ENCODE results near the gene ZSWIM1. TPM values are rescaled to one million over a fixed set of nuclear protein-coding genes. Genes with fewer than 3 reads are reported as not detected.

Gene ZSWIM1
- total RNA-seq, 4 donors from 2014 or later: 4.5 to 8.2 (median 6.0) TPM

GRCh38 chr20:45860560-45861220, 20.3 kb upstream of the ZSWIM1 start:
- Histone ChIP-seq H3K9me3 (no peaks in the 10 kb centered on the region), H3K36me3 (peaks cover 0 to 4% (median 0%) of the 10 kb centered on the region in 3 donors), H3K27ac (no peak overlapping the region), H3K27me3 (no peaks in the 10 kb centered on the region), H3K4me1 (peaks cover 0 to 27% (median 15%) of the 10 kb centered on the region in 4 donors), H3K4me3 (no peak overlapping the region)
- TF ChIP-seq CTCF (IDR thresholded peaks at IDR 0.05): no peak
- TF ChIP-seq EP300 (IDR thresholded peaks at IDR 0.05): no peak
- TF ChIP-seq POLR2A (IDR thresholded peaks at IDR 0.05): no peak
- no peak for DNase-seq (ENCODE audit: low spot score in 2 of 2)
- 59 to 60% methylated on average over 7 of the region's 7 CpGs for WGBS, 2 donors

GRCh38 chr20:45861221-45862075, 19.6 kb upstream of the ZSWIM1 start:
- Histone ChIP-seq H3K36me3 (peaks cover 0 to 4% (median 0%) of the 10 kb centered on the region in 3 donors), H3K27ac (no peak overlapping the region), H3K9me3 (no peaks in the 10 kb centered on the region), H3K4me1 (peaks cover 0 to 20% (median 8%) of the 10 kb centered on the region in 4 donors), H3K4me3 (no peak overlapping the region), H3K27me3 (no peaks in the 10 kb centered on the region)
- DNase-seq (ENCODE audit: low spot score in 2 of 2): no peak
- 81 to 84% methylated on average over 7 of the region's 7 CpGs for WGBS, 2 donors
- no peak for TF ChIP-seq EP300 (IDR thresholded peaks at IDR 0.05)
- no peak for TF ChIP-seq POLR2A (IDR thresholded peaks at IDR 0.05)
- no peak for TF ChIP-seq CTCF (IDR thresholded peaks at IDR 0.05)

GRCh38 chr20:45863543-45864470, 17.2 kb upstream of the ZSWIM1 start:
- H3K27ac ChIP-seq: no peak overlapping the region
- no peak for TF ChIP-seq EP300 (IDR thresholded peaks at IDR 0.05)
- TF ChIP-seq POLR2A (IDR thresholded peaks at IDR 0.05): no peak
- no peak for TF ChIP-seq CTCF (IDR thresholded peaks at IDR 0.05)
- H3K36me3 ChIP-seq: peaks cover 0 to 4% (median 0%) of the 10 kb centered on the region in 3 donors
- peaks cover 0 to 6% (median 0%) of the 10 kb centered on the region in 4 donors for H3K4me1 ChIP-seq
- no peaks in the 10 kb centered on the region for H3K27me3 ChIP-seq
- 80 to 85% methylated on average over 7 of the region's 7 CpGs for WGBS, 2 donors
- H3K9me3 ChIP-seq: no peaks in the 10 kb centered on the region
- DNase-seq (ENCODE audit: low spot score in 2 of 2): no peak
- no peak overlapping the region for H3K4me3 ChIP-seq

- H3K9me3 ChIP-seq: no peaks in the 10 kb centered on the region
- no peaks in the 10 kb centered on the region for H3K4me1 ChIP-seq
- no peak for TF ChIP-seq CTCF (IDR thresholded peaks at IDR 0.05)
- no peak for TF ChIP-seq POLR2A (IDR thresholded peaks at IDR 0.05)
- TF ChIP-seq EP300 (IDR thresholded peaks at IDR 0.05): no peak
- H3K4me3 ChIP-seq: no peak overlapping the region
- WGBS, 2 donors: 94 to 95% methylated on average over 5 of the region's 5 CpGs
- DNase-seq (ENCODE audit: low spot score in 2 of 2): no peak
- no peak overlapping the region for H3K27ac ChIP-seq
- H3K27me3 ChIP-seq: no peaks in the 10 kb centered on the region
- peaks cover 0 to 4% (median 0%) of the 10 kb centered on the region in 3 donors for H3K36me3 ChIP-seq
Measured at GRCh38 chr20:45866454-45866853, 14.6 kb upstream of the ZSWIM1 start.
